Mesodermal cell (in vitro differentiated cells): ENCODE results near the gene VPS54.
"Not testable (repeated sequence)": the region's sequence is repeated elsewhere in the genome, so short reads cannot be mapped to it uniquely, and the experiment has no call there.

ENCODE experiments used
- H3K27ac ChIP-seq: 2 replicates; pipeline ENCODE4 v1.7.0; 2013; ENCODE audit warnings: mild to moderate bottlenecking, low read depth, low read length, moderate library complexity; ENCODE audit not compliant: severe bottlenecking
- H3K36me3 ChIP-seq: 2 replicates; pipeline ENCODE4 v1.7.1; 2013; ENCODE audit warnings: mild to moderate bottlenecking, low read length, moderate library complexity; ENCODE audit not compliant: control insufficient read depth, insufficient read depth
- H3K4me1 ChIP-seq: one replicate; pipeline ENCODE4 v1.7.1; 2013; ENCODE audit warnings: mild to moderate bottlenecking, low read length; ENCODE audit not compliant: insufficient read depth, control insufficient read depth, poor library complexity, severe bottlenecking
- H3K4me3 ChIP-seq: 2 replicates; pipeline ENCODE4 v1.7.0; 2013; ENCODE audit warnings: low read length, control low read depth, mild to moderate bottlenecking; ENCODE audit not compliant: insufficient read depth, poor library complexity, severe bottlenecking; ENCODE audit errors: extremely low read depth
- H3K9me3 ChIP-seq: 2 replicates; pipeline ENCODE4 v1.7.1; 2013; ENCODE audit warnings: mild to moderate bottlenecking, low read length, moderate library complexity; ENCODE audit not compliant: control insufficient read depth
- WGBS, 2 experiments: methylation state at CpG; one replicate each; pipeline ENCODE4 v1.1.5; 2013; ENCODE audit warnings: missing lambda C conversion rate in 2 of 2; ENCODE audit not compliant: insufficient coverage in 2 of 2; 5-methylcytosine and 5-hydroxymethylcytosine counted together

VPS54 gene

DNA sequence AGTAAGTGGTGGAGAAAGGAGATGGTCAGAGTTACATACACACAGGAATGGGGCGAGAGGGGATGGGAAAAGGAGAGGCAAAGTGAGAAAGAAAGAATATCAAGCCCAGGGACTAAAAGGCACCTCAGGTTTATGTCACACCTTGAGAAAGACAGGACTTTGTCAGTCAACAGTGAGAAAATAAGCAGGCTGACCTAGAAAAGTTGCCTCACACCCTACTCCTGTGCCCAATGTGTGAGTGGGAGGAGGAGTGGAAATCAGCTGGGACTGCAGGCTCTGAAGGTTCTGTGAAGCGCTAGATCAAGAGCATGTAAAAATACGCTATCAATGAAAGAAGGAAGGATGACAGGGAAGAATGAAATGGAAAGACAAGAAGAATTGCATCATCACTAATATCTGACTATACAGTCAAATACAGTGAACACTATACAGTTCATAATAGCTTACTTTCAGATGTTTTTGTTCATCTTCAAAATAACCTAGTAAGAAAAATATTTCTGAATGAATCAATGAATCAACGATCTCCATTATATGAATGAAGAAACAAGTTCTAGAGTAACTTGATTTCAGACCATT lies 10.7 kb downstream of the VPS54 start:
- Histone ChIP-seq H3K9me3 (no peaks in the 10 kb centered on the region), H3K27ac (no peak overlapping the region), H3K36me3 (peaks cover 8% of the 10 kb centered on the region), H3K4me3 (no peak overlapping the region), H3K4me1 (no peaks in the 10 kb centered on the region)
- 85 to 100% methylated on average over 2 of the region's 4 CpGs for WGBS, 2 experiments

DNA sequence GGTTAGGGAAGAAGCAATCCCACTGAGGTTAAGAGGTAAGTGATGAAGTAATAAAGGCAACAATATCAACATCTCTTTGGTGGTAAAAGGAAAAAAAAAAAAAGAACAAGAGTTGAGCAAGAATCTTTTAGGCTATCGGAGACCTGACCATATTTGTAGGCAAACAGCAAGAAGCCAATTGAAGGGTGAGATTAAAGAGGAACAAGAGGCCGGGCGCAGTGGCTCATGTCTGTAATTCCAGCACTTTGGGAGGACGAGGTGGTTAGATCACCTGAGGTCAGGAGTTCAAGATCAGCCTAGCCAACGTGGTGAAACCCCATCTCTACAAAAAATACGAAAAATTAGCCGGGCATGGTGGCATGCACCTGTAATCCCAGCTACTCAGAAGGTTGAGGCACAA lies 11.3 kb downstream of the VPS54 start:
- H3K9me3 ChIP-seq: no peaks in the 10 kb centered on the region
- peaks cover 8% of the 10 kb centered on the region for H3K36me3 ChIP-seq
- no peak overlapping the region for H3K27ac ChIP-seq
- WGBS, 2 experiments: 92 to 93% methylated on average over 3 to 7 of the region's 7 CpGs
- no peak overlapping the region for H3K4me3 ChIP-seq
- no peaks in the 10 kb centered on the region for H3K4me1 ChIP-seq

DNA sequence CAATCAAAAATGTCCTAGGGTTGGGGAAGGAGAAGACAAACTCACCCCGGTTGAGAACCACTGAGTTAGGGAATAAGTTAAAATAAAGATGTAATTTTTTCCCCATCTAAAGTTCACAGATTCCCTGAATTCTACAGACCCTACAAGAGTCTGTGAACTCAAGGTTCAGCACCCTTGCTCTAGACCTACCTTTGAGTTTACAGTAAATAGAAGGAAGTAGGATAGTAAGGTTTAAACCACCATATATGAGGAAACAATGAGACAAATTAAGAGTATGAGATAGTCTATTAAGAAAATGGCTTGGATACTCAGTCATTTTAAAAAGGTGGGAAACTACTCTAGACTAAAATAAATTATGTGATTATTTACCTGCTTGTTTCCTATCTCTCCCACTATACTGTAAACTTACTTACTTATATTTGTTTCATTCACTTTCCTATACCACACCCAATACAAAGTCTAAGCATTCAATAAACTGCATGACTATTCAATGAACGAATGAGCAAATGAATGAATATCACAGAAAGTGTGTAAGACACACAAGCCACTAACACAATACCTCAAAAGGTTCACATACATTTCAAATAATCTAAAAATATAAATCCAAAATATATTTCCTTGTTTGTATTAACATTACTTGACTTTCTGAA lies 13.4 kb downstream of the VPS54 start:
- no CpG with 5 or more reads among the region's 2 CpGs for WGBS, 2 experiments
- Histone ChIP-seq H3K4me3 (no peak overlapping the region), H3K36me3 (peaks cover 19% of the 10 kb centered on the region), H3K9me3 (no peaks in the 10 kb centered on the region), H3K27ac (no peak overlapping the region), H3K4me1 (no peaks in the 10 kb centered on the region)

- H3K4me3 ChIP-seq: no peak overlapping the region
- peaks cover 4% of the 10 kb centered on the region for H3K9me3 ChIP-seq
- H3K36me3 ChIP-seq: peaks cover 28% of the 10 kb centered on the region
- H3K27ac ChIP-seq: no peak overlapping the region
- no peaks in the 10 kb centered on the region for H3K4me1 ChIP-seq
Observed at GRCh38 chr2:64003239-64003638, 16.0 kb downstream of the VPS54 start.

DNA sequence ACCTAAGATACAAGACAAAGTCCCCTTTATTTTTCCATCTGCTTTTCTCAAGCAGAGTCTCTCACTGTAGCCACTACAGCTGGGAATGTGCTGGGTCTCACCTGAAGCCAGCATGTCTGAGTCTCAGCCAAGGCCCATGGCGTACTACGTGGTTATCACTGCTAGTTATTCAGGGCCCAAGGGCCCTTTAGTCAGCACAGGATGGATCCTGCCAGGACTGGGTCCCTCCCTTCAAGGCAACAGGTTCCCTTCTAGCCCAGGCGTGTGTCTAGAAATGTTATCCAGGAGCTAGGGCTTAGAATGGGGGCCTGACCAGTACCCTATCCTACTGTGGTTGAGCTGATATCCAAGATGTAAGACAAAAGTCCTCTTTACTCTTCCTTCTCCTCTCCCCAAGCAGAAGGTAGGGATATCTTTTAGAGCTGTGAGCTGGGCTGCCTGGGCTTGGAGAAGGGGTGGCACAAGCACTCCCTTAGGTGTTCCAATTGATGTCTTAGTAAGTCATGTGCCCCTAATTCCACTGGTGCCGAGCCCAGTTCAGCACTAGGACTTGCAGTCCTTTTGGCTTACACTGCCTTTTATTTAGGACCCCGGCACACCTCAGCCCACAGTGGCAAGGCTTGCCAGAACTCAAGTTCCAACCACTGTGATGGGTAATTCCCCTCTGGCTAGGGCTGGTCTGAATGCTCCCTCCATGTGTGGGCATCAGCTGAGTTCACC lies 17.7 kb downstream of the VPS54 start:
- Histone ChIP-seq H3K27ac (no peak overlapping the region), H3K9me3 (peaks cover 16% of the 10 kb centered on the region)
- WGBS, 2 experiments: 88 to 98% methylated on average over 4 of the region's 5 CpGs

DNA sequence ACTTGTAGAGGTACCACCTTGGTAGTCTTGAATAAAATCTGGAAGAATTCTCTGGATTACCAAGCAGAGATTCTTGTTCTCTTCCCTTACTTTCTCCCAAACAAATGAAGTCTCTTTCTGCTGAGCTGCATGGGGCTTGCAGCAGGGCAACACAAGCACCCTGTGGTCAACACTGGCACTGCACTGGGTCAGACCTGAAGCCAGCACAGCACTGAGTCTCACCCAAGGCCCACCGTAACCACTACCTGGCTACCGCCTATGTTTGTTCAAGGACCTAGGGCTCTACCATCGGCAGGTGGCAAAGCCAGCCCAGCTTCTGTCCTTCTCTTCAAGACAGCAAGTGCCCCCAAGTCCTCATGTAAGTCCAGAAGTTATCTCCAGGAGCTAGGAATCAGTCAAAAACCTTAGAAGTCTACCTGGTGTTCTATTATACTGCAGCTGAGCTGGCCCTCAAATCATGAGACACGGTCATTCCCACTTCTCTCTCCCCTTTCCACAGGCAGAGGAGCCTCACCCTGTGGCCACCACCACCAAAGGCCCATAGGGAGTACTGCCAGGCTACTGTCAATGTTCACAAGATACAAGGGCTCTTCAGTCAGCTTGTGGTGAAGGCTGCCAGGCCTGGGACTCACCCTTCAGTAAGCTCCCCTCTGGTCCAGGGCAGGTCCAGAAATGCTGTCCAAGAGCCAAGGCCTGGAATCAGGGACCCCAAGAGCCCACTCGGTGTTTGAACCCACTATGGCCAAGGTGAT lies 18.4 kb downstream of the VPS54 start:
- Histone ChIP-seq H3K27ac (no peak overlapping the region), H3K36me3 (peaks cover 20% of the 10 kb centered on the region), H3K4me3 (no peak overlapping the region), H3K9me3 (peaks cover 16% of the 10 kb centered on the region), H3K4me1 (no peaks in the 10 kb centered on the region)
- 85 to 92% methylated on average over 4 to 5 of the region's 5 CpGs for WGBS, 2 experiments

More for the DNA sequence above, 17.7 kb downstream of the VPS54 start:
- no peak overlapping the region for H3K4me3 ChIP-seq
- no peaks in the 10 kb centered on the region for H3K4me1 ChIP-seq
- peaks cover 21% of the 10 kb centered on the region for H3K36me3 ChIP-seq

DNA sequence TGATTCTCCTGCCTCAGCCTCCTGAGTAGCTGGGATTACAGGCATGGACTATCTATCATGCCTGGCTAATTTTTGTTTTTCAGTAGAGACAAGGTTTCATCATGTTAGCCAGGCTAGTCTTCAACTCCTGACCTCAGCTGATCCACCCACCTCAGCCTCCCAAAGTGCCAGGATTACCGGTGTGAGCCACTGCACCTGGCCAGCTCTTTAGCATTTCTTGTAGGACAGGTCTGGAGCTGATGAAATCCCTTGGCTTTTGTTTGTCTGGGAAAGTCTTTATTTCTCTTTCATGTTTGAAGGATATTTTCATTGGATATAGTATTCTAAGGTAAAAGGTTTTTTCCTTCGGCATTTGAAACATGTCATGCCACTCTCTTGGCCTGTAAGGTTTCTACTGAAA lies 20.2 kb downstream of the VPS54 start:
- H3K27ac ChIP-seq: no peak overlapping the region
- peaks cover under 1% of the 10 kb centered on the region for H3K4me1 ChIP-seq
- H3K4me3 ChIP-seq: no peak overlapping the region
- peaks cover 16% of the 10 kb centered on the region for H3K9me3 ChIP-seq
- 86 to 100% methylated on average over 1 of the region's 2 CpGs for WGBS, 2 experiments
- peaks cover 27% of the 10 kb centered on the region for H3K36me3 ChIP-seq

DNA sequence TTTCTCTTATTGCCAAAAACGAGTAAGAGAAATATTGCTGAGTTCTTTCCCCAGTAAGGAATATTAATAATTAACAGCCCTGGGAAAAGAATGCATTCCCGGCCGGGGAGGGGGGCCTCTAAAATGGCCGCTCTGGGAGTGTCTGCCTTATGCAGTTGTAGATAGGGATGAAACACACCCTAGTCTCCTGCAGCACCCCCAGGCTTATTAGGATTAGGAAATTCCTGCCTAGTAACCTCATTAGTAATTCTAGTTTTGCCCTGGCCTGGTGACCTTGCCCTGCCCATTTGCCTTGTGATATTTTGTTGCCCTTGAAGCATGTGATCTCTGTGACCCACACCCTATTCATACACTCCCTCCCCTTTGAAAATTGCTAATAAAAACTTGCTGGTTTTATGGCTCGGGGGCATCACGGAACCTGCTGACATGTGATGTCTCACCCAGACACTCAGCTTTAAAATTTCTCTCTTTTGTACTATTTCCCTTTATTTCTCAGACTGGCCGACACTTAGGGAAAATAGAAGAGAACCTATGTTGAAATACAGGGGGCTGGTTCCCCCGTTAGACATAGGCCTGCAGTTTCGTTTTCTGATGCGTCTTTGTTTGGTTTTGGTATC lies 22.5 kb downstream of the VPS54 start:
- peaks cover 29% of the 10 kb centered on the region for H3K36me3 ChIP-seq
- not testable (repeated sequence) for H3K27ac ChIP-seq, H3K4me3 ChIP-seq, H3K4me1 ChIP-seq
- 91 to 100% methylated on average over 4 to 7 of the region's 10 CpGs for WGBS, 2 experiments
- H3K9me3 ChIP-seq: peaks cover 16% of the 10 kb centered on the region

DNA sequence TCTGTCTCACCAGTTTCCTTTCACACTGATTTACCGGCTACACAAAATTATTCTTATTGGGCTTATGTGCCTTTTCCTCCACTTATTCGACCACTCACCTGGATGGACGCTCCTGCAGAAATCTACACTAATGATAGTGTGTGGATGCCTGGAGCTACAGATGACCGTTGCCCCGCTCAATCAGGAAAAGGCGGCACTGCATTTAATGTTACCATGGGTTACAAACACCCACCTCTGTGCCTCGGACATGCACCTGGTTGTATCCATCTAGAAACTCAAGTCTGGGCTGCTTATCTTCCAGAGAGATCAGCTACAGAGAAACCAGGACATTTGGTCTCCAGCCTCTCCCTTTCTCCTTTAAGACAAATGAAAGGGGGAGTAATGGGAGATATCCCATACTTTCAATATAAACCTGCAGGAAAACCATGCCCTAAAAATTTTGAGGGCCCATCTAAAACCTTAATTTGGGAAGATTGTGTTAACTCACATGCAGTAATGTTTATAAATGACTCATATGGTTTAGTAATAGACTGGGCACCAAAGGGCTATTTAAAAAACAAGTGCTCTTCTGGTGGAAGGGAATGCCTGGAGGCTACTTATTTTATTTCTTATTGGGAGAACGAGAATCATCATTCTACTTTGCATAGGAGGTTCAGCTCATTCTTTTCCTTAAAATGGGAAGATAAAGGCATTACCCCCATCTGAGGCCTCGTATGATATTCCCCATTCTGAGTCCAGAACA lies 24.7 kb downstream of the VPS54 start:
- WGBS, 2 experiments: 92 to 100% methylated on average over 3 to 4 of the region's 9 CpGs
- not testable (repeated sequence) for H3K4me1 ChIP-seq, H3K4me3 ChIP-seq, H3K27ac ChIP-seq
- Histone ChIP-seq H3K9me3 (peaks cover 27% of the 10 kb centered on the region), H3K36me3 (peaks cover 20% of the 10 kb centered on the region)

GRCh38 chr2:63993871-63994270 lies 25.4 kb downstream of the VPS54 start:
- Histone ChIP-seq H3K4me3 (no peak overlapping the region), H3K36me3 (peaks cover 20% of the 10 kb centered on the region), H3K9me3 (peaks cover 31% of the 10 kb centered on the region), H3K4me1 (peaks cover 5% of the 10 kb centered on the region), H3K27ac (no peak overlapping the region)
- WGBS, 2 experiments: 86 to 91% methylated on average over 4 of the region's 5 CpGs
